GM19023 (cell line): Measurements from ENCODE around the gene PRCD.
"Not testable (repeated sequence)": the region's sequence is repeated elsewhere in the genome, so short reads cannot be mapped to it uniquely, and the experiment has no call there.

ENCODE experiments used
- ATAC-seq: cut with Tn5 transposase; IDR thresholded peaks from one replicate; pipeline ENCODE4 v1.9.1; 2021; ENCODE audit warnings: mild to moderate bottlenecking, moderate library complexity; ENCODE audit not compliant: unreplicated experiment

The PRCD gene

DNA sequence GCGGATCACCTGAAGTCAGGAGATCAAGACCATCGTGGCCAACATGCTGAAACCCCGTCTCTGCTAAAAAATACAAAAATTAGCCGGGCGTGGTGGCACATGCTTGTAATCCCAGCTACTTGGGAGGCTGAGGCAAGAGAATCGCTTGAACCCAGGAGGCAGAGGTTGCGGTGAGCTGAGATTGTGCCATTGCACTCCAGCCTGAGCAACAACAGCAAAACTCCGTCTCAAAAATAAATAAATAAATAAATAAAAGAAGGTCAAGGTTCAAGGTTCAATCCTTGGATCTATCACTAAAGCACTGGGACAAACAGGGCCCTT, 14.4 kb upstream of the PRCD start:
- not testable (repeated sequence) for ATAC-seq

DNA sequence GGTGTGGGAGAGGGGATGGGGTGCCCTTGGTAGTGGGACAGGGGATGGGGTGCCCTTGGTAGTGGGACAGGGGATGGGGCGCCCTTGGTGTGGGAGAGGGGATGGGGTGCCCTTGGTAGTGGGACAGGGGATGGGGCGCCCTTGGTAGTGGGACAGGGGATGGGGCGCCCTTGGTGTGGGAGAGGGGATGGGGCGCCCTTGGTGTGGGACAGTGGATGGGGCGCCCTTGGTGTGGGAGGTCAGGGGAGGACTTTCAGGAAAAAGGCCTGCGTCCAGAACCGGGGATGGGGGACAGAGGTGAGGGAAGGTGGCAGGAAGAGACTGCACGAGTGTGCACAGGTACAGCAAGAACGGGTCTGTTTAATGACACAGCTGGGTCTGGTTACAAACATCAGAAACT, 12.8 kb upstream of the PRCD start:
- not testable (repeated sequence) for ATAC-seq

DNA sequence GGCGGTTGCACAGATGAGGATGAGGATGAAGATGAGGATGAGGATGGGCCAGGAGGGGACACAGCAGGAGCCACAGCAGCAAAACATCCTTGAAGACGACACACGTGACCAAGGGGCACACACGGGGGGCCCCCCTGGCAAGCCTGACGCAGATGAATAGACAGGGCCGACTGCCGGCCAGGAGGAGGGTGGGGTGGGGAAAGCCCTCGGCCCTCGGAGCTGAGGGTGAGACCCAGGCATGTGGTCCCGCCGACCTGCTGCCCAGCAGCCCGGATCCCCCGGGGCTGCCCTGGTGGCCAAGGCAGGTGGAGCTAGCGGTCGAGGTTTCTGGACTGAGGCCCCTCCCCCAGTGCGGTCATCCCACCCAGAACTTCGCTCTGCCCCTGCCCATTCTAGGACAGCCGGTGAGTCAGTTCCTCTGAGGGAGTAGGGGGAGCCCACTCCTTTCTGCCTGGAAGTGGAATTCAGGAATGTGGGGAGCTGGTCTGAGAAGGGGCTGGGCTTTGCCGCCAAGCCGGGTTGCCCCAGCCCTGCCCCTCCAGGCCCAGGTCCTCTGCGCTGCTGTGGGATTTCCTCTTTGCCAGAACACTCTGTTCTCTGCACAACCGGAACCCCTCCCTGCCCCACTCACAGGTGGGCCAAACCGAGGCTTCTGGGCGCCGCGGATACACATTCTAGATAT, 12.3 kb upstream of the PRCD start:
- no peak for ATAC-seq

DNA sequence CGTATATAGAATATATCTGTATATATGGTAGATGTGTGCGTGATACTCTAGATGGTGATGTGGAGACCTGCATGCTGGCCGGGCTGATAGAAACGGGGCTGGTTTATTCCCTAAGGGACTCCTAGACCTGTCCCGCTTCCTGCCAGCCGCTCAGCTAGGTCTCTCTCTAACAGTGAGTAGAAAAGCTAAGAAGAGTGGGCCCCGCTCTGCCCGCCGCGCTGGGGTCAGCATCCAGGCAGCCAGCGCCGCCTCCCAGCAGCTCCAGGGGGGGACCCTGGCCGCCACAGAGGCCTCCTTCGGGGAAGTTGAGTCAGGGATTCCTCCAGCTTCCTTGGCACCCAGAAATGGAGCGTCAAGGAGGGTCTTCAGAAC, 11.7 kb upstream of the PRCD start:
- ATAC-seq, result no peak

DNA sequence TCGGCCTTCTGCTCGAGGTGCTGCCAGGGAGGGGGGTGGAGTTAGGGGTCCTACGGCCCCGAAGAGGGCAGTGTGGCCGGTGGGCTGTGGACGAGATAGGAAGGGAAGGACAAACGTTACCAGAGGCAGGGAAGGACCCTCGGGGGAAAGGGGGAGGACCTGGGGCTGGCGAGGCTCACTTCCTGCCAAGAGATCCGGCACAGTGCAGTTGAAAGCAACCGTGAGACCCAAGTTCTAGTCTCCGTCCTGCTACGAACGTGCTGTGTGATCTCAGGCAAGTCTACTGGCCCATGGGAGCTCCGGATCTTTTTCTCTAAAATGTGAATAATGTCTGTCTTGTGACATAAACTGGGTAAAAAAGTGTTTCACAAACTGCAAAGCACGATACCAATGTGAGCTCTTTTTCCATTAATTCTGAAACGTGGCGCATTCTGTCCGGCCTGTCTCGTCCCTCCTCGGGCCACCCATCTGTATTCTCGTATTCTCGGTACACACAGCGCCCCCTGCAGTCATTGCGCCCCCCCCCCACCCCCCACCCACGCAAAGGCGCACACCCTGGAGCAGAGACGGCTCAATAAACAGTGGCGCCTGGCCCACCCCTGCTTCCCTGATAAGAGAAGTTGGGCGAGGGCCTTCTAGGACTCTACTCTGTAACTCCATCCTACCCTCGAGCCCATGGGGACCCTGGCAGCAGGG, 11.2 kb upstream of the PRCD start:
- ATAC-seq, result no peak

DNA sequence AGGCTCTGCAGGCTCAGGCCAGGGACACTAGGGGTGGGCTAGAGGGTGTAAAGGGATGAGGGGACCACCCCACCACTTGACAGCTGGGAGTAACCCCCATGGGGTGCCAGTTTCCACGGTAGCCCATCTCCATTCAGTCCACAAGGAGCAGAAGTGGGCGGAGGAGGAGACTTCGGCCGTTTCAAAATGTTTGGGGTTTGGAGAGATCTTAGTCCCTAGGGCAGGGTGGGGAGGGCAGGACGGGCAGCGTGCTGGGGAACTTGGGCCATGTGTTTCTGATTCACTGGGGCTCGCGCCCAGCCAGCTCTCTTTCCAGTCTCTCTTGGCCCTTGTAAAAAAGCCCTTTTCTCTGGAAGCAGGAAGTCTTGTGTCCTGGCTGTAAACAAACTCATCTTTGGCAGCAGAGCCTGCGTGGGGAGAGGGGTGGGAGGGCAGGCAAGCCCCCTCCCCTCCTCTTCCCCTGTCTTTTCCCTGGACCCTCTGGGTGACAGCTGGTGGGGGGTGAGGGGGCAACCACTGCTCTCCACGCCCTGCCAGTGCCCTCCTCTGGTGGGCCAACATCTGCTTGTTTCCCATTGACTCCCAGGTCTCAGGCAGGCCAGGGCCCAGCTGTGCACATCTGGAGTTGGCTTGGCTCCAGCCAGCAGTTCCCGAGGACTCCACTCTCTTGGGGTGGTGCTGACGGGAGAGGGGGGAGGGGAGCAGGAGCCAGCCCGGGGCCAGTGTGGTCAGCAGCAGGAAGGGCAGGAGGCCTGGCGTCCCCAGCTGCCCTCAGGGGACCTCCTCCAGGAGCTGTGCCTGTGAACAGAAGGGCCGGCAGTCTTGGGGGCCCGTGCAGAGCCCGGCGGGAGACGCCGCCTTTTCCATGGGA, 10.4 kb upstream of the PRCD start:
- ATAC-seq, result no peak

DNA sequence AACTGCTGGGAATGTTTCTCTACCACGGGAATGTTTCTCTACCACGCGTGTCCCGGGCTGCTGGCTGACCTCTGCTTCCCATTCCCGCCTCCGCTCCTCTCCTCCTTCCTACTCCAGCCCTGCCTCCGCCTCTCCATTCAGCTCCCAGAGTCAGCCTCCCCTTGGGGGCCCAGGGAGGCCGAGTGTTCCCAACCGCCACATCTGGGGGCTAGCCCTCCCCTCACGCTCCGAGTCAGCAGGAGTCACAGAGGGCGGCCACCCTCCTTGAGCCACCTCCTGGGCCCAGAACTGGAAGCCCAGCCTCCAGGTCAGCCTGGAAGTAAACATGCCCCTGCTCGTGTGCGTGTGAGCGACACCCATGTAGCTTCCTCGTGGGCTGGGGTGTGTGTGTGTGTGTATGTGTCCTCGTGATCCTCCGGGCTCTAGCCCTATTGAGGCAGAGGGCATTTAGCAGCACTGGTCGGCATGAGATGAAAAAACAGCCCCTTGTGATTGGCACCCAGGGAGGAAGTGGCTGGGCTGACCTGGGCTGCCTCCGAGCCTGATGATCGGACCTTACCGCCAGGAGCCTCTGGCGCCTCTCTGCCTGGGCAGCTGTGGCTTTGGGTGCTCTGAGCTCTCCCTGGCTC, 9.6 kb upstream of the PRCD start:
- ATAC-seq, result no peak

DNA sequence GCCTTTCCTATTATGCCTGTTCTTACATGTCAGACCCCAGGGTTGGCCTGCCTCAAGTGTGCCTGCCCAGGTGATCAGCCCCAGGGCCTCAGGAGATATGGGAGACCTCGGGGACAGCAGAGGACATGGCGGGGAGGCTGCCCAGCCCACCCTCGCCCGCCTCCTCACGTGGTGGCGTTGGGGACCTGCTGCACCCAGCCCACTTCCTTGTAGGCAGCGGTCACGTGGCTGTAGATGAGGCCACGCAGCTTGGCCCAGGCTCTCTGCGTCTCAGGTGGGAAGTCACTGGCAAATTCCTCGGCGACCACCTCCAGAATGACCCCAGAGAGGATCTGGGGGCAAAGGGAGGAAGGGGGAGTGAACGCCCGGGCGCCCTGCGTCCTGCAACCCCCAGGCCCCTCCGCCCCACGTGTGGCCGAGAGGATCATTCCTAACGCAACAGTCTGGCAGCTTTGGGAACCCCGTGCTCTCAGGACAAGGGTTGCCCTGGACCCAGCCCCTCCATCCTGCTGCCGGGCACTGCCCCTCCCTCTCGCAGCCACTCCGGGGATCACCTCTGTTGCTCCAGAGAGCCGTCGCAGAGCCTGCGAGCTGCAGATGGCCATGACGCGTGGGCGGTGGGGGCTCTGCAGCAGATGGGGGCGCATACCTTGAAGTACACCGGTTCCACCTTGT, 8.9 kb upstream of the PRCD start:
- no peak for ATAC-seq

DNA sequence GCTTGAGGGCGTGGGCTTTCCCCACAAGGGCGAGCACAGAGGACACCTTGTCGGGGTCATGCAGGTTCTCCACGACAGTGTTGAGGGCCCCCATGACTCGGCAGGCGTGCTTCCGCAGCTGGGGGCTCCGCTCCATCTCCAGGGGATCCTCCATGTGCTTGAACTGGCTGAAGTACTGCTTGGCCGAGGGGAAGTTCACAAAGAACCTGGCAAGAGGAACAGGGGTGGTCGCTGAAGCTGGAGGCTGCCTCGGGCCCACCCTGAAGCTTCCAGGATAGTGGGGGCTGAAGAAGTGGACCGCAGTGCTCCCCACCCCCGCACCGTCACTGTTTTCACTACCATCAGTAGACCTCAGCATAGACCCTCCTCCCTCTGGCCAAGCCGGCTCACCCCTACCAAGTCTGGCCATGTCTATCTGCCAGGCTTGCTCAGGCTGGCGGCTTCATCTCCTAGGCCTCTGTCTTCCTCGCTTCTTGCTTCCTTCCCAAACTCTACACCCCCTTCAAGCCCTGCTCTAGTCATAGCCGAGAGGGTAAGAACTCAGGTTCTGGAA, 8.3 kb upstream of the PRCD start:
- ATAC-seq, result no peak

DNA sequence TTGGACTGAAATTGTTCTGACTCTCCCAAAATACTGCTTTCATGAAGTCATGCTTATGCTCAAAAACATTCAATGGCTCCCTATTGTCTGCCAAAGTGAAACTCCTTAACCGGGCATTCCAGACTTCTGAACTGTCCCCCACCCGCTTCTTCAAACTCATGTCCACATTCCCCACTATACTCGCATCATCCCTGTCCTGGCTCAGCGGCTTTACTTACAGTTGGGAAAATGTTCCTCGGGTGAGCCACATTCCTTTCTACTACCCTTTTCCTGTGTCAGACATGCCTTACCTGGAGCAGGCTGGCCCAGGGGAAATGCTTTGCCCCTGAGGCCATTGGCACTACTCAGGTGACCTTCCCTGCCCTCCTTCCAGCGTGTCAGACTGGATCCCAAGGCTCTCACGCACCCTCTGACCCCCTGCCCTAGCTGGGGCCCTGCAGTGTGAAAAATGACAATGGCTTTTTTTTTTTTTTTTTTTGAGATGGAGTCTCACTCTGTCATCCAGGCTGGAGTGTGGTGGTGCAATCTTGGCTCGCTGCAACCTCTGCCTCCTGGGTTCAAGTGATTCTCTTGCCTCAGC, 7.7 kb upstream of the PRCD start:
- ATAC-seq, result no peak

DNA sequence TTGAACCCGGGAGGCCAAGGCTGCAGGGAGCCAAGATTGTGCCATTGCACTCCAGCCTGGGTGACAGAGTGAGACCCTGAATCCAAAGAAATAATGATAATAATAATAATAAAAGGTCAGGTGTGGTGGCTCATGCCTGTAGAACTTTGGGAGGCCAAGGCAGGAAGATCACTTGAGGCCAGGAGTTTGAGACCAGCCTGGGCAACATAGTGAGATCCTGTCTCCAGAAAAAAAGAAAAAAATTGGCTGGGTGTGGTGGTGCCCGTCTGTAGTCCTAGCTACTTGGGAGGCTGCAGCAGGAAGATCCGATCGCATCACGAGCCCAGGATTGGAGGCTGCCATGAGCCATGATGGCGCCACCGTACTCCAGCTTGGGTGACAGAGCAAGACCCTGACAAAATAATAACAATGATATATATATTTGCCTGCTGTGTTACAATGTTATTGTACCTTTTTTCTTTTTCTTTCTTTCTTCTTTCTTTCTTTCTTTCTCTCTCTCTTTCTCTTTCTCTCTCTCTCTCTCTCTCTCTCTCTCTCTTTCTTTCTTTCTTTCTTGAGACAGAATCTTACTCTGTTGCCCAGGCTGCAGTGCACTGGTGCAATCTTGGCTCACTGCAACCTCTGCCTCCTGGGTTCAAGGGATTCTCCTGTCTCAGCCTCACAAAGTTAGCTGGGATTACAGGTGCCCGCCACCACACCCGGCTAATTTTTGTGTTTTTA, 6.0 kb upstream of the PRCD start:
- ATAC-seq, result not testable (repeated sequence)

DNA sequence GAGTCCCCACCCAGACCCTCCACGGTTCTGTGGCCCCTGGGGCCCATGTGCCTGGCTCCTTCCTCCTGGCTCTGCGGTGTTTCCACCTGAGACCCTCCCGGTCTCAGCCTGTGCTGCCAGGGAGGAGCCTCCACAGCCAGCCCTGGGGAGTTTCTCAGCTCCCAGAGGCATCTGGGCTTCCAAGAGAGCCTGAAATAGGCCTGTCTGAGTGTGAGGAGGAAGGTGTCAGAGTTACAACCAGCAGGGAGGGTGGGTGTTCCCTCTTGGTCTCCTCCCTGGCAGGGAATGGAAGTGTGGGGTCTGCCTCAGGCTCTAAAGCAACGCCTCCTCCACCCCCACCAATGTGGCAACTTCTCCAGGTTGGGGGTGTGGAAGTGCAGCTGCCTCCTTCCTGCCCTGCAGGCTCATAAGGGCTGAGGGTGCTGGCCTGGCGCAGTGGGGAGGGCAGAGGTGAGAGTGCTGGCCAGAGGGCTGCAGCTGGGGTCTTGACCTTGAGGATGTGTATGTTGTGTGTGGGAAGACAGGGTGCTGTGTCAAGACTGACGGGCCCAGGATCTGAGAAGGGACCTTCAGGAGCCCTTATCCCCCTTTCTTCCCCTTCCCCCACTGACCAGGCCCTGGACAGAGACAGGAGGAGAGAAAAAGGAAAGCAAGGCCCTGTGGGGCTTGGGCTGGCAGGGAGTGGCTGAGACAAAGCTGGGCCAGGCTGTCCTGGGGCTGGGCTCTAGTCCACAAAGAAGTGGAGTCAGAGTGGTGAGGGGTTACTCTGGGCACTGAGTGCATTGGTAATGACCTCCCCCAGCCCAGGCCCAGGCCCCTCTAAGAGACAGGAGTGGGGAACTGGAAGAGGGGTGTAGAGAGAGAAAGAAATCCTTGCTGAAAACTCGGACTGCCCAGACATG, 4.8 kb upstream of the PRCD start:
- no peak for ATAC-seq

DNA sequence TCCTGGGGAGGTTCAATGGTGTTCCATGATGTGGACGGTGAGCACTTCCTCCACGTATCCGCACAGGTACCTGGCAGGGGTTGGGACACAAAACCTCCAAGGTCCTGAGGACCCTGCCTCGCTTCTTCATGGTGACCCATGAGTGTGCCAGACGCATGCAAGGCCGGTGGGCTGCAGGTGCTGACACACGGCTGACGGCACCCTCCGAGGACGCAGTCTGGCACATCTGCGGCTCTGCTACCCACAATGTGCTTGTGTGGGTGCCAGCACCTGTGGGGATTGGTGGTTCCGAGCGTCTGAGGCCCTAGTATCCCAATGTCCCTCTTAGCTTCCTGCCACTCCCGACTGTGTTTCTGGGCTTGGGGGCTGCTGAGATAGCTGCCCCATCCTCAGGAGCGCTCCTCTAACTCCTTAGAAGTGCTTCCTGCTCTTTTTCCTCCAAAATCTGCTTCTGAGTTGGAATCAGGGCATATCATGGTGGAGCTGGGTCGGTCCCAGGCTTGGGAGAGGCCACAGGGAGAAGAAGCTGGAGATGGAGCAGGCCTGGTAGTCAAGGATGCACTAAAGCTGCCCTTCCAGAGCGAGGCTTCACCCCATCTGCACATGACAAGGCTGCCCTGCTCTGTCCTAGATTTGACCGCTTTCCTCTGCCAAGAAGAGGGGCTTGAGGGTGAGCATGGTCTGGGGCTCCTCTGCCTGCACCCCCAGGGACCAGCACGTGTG, 3.9 kb upstream of the PRCD start:
- ATAC-seq, result no peak

DNA sequence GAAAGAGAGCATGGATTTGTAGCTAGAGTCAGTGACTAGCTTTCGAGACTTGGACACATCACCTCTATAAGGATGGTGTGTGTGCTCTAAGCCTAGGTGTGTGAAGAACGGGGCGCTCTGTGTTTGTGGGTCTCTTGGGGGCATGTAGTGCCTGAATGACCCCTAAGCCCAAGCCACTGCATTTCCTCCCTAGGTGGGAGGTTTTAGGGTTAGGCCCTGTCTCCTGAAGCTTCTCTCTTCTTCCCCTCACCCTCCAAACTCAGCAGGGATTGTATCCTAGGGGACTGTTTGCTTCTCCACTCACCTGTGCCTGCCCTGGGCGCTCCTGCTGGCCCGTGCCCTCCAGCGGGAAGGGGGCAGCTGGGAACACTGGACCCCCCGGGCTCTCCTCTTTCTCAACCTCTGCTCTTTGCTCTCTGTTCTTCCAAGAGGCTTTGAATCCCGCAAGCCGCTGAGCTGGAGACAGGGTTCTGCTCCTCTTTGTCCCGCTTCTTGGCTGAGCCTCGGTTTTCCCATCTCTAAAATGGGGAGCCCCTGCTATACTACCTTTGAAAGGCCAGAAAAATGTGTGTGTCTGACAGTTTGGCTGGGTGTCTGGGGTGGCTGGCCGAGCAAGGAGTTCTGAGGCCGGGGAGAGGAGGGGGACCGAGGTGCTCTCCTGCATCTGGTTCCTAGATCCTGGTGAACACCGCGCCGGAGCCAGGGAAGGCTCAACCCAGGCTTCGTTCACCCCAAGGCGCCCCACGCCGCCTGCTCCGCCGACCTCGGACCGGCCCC, 3.1 kb upstream of the PRCD start:
- no peak for ATAC-seq

DNA sequence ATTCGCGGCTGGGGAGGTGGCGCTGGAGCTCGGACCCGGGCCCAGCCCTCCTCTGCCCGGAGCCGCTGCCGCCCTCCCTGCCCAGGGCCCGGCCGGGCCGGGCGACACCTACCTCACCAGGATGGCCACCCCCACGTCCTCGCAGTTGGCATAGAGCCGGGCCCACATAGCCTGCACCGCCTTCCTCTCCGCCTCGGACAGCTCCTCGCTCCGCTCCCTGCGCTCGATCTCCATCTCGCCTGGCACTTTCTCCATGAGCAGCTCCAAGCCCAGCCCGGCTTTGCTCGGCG, 2.6 kb upstream of the PRCD start:
- ATAC-seq, result no peak

DNA sequence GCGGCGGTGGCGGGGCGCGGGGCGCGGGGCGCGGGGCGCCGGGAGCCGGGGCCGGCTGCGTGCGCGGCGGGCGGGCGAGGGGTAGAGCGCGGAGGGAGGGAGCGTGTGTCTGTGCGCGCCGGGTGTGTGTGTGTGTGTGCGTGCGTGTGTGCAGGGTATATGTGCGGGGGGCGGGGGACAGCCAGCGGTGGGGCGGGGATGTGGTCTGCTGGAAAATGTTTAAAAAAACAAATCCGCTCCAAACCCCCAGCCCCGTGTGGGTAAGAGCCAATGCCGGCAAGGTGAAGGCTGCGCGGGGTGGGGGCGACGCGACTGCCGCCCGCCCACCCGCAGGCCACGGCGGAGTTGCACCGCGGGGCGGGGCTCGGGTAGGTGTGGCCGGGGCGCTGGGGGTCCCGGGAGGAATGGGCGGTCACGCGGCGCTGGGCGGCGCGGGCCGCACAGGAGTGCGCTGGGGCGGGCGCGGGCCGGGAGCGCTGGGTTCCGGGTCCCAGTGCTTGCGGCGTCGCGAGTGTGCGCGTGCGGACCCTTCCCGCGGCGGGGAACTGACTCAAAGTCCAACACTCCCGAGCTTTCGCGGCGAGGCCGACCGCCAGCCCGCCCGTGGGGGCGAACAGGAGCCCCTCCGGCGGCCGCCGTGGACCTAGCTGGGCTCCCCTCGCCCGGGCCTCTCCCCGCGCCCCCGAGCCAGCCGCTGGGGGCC, 2.1 kb upstream of the PRCD start, which contains the start of gene CYGB:
CYGB (minus strand) TSS at position 132 of the 703 bp plus-strand sequence. CDS start 167 bp downstream, outside the sequence.
- ATAC-seq, result no peak
